SK-N-SH (cell line): ENCODE data around the gene ADAMTS3. TPM values are rescaled to one million over a fixed set of nuclear protein-coding genes. Genes with fewer than 3 reads are reported as not detected.

ENCODE experiments used
- CTCF ChIA-PET: fragments of 300-600, 350-600 bp; formaldehyde crosslinking; extraction: SDS; loops from one replicate; lab custom pipeline; 2021; lab: Yijun Ruan, JAX
- POLR2A ChIA-PET: fragments of 350-600 bp; sonication (Branson Sonifier 250); formaldehyde crosslinking; extraction: SDS; loops from one replicate; lab custom pipeline; 2020; ENCODE audit warnings: antibody characterized with exemption, inconsistent platforms; lab: Yijun Ruan, JAX
- DNase-seq: peaks from one replicate; pipeline ENCODE4 v3.0.0; 2012
- H2AFZ ChIP-seq: fragments of 200-600 bp; sonication (generic); 2 replicates; pipeline ENCODE4 v1.8.1; 2016; ENCODE audit warnings: antibody characterized with exemption, mild to moderate bottlenecking, low read depth
- H3F3A ChIP-seq: fragments of 200-600 bp; sonication (generic); replicated peaks from 2 replicates; pipeline ENCODE3; 2016; ENCODE audit warnings: antibody characterized with exemption, mild to moderate bottlenecking; ENCODE audit not compliant: insufficient read depth
- H3K27ac ChIP-seq, 2 experiments: fragments of 200-500 bp in 1 of 2; fragments of 200-600 bp in 1 of 2; sonication (Bioruptor generic) in 1 of 2; sonication (generic), shearing (Covaris generic) in 1 of 2; 2 replicates each; pipeline versions ENCODE4 v1.5.1 to v1.6.1; 2014 to 2016; ENCODE audit warnings: low read depth in 2 of 2, inconsistent platforms in 1 of 2, low read length in 1 of 2, mild to moderate bottlenecking in 1 of 2, mixed read lengths in 1 of 2
- H3K27me3 ChIP-seq: fragments of 200-600 bp; sonication (generic), shearing (Covaris generic); 2 replicates; pipeline ENCODE4 v1.6.1; 2016; ENCODE audit warnings: mixed run types; ENCODE audit not compliant: insufficient read depth
- H3K36me3 ChIP-seq, 2 experiments: fragments of 200-500 bp in 1 of 2; fragments of 200-600 bp in 1 of 2; sonication (Bioruptor generic) in 1 of 2; sonication (generic) in 1 of 2; replicated peaks in 1 of 2; 2 replicates each; pipeline versions ENCODE3 to v1.5.1; 2014 to 2016; ENCODE audit warnings: low read length in 1 of 2, mild to moderate bottlenecking in 1 of 2; ENCODE audit not compliant: insufficient read depth in 2 of 2, control insufficient read depth in 1 of 2
- H3K4me1 ChIP-seq, 2 experiments: fragments of 200-500 bp in 1 of 2; fragments of 200-600 bp in 1 of 2; sonication (Bioruptor generic) in 1 of 2; sonication (generic), shearing (Covaris generic) in 1 of 2; 2 replicates each; pipeline versions ENCODE4 v1.5.1 to v1.6.1; 2014 to 2016; ENCODE audit warnings: low read depth in 1 of 2, low read length in 1 of 2, mixed run types in 1 of 2; ENCODE audit not compliant: insufficient read depth in 2 of 2, control insufficient read depth in 1 of 2
- H3K4me2 ChIP-seq: fragments of 200-600 bp; sonication (generic), shearing (Covaris generic); 2 replicates; pipeline ENCODE4 v1.6.1; 2017; ENCODE audit warnings: mixed run types
- H3K4me3 ChIP-seq, 2 experiments: fragments of 200-500 bp in 1 of 2; fragments of 200-600 bp in 1 of 2; sonication (Bioruptor generic) in 1 of 2; sonication (generic), shearing (Covaris generic) in 1 of 2; 2 replicates each; pipeline versions ENCODE4 v1.5.1 to v1.8.1; 2014 to 2016; ENCODE audit warnings: low read depth in 2 of 2, inconsistent platforms in 1 of 2, low read length in 1 of 2, mild to moderate bottlenecking in 1 of 2, mixed read lengths in 1 of 2, moderate library complexity in 1 of 2
- H3K79me2 ChIP-seq: fragments of 200-600 bp; sonication (generic); 2 replicates; pipeline ENCODE4 v1.8.1; 2017; ENCODE audit warnings: mild to moderate bottlenecking; ENCODE audit not compliant: insufficient read depth
- H3K9ac ChIP-seq: fragments of 200-600 bp; sonication (generic); 2 replicates; pipeline ENCODE4 v1.6.1; 2017; ENCODE audit warnings: mixed run types
- H3K9me2 ChIP-seq: fragments of 200-600 bp; sonication (generic); 2 replicates; pipeline ENCODE4 v1.6.1; 2017; ENCODE audit warnings: mixed run types
- H3K9me3 ChIP-seq: fragments of 200-600 bp; sonication (generic); 2 replicates; pipeline ENCODE4 v1.6.1; 2017; ENCODE audit warnings: mixed run types, mild to moderate bottlenecking, moderate library complexity
- H4K20me1 ChIP-seq: fragments of 200-600 bp; sonication (generic); 2 replicates; pipeline ENCODE4 v1.6.1; 2017; ENCODE audit warnings: mild to moderate bottlenecking, mixed run types; ENCODE audit not compliant: insufficient read depth
- EP300 ChIP-seq, 2 experiments: IDR thresholded peaks; 2 replicates each; pipeline versions ENCODE4 v1.4.0 to v1.6.1; 2012; ENCODE audit warnings: borderline replicate concordance in 1 of 2, low read depth in 1 of 2, low read length in 1 of 2
- FOXM1 ChIP-seq: IDR thresholded peaks from 2 replicates; pipeline ENCODE4 v1.4.0; 2012; ENCODE audit warnings: low read depth, mild to moderate bottlenecking
- GABPA ChIP-seq: IDR thresholded peaks from 2 replicates; pipeline ENCODE4 v1.4.0; 2012; ENCODE audit warnings: low read depth, mild to moderate bottlenecking
- GATA2 ChIP-seq: sonication (generic); formaldehyde crosslinking; IDR thresholded peaks from 2 replicates; pipeline ENCODE4 v1.5.0; 2020; ENCODE audit warnings: mild to moderate bottlenecking, missing genetic modification reagents
- MXI1 ChIP-seq: IDR thresholded peaks from 2 replicates; pipeline ENCODE4 v1.6.1; 2012; ENCODE audit warnings: mild to moderate bottlenecking, low read depth, low read length, improper control_type of control experiment
- POLR2AphosphoS5 ChIP-seq: IDR thresholded peaks from 2 replicates; pipeline ENCODE4 v1.6.1; 2012; ENCODE audit warnings: low read depth, low read length
- RXRA ChIP-seq: IDR thresholded peaks from 2 replicates; pipeline ENCODE4 v1.4.0; 2012; ENCODE audit warnings: low read depth, mild to moderate bottlenecking, borderline replicate concordance
- SMC3 ChIP-seq: IDR thresholded peaks from 2 replicates; pipeline ENCODE4 v1.6.1; 2012; ENCODE audit warnings: low read depth, low read length, improper control_type of control experiment
- TAF1 ChIP-seq: IDR thresholded peaks from 2 replicates; pipeline ENCODE4 v1.6.1; 2012; ENCODE audit warnings: low read depth, mild to moderate bottlenecking, low read length, moderate library complexity, borderline replicate concordance
- TEAD4 ChIP-seq: IDR thresholded peaks from 2 replicates; pipeline ENCODE4 v1.4.0; 2012; ENCODE audit warnings: mild to moderate bottlenecking, borderline replicate concordance; ENCODE audit not compliant: insufficient read depth
- WGBS: methylation state at CpG from one replicate; pipeline ENCODE4 v1.1.6; 2017; ENCODE audit warnings: low lambda C conversion rate; 5-methylcytosine and 5-hydroxymethylcytosine counted together
- polyA plus RNA-seq, 3 experiments: library from polyadenylated mRNA; depleted of rRNA; stranded (reverse); fragments of >200 nt; gene quantifications; 2 replicates each; pipeline ENCODE4 v1.2.3, GENCODE V29; 2012
- TF ChIP-seq, protein P1 (sequence below): fragments of 150-350 bp; IDR thresholded peaks from 2 replicates; pipeline ENCODE4 v1.6.1; 2016; ENCODE audit warnings: mild to moderate bottlenecking, low read depth, low read length
- TF ChIP-seq, protein P2 (sequence below): IDR thresholded peaks from 2 replicates; pipeline ENCODE4 v1.4.0; 2012; ENCODE audit warnings: low read depth, borderline replicate concordance

Gene ADAMTS3
- polyA plus RNA-seq, 1 of the 3 experiments (the other 2 are of a cell fraction): 0.99 TPM

DNA sequence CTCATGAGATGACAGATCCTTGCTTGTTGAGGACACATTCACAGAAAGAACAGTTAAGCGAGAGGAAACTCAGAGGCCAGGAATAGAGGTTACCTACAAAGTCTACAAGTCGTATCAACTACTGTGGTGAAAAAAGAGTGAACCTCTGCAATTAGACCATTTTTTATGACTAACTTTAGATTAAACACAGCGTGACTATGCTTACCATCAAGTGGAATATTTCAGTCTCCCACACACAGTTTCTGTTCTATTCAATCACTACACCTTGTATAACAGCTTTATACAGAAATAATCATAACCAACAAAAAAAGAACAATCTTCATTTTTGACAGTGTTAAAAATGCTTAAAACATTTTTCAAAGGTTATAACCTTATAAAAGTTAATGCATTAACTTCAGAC, 46.6 kb downstream of the ADAMTS3 start:
- Histone ChIP-seq H3K9me2 (no peaks in the 10 kb centered on the region), H3K79me2 (no peaks in the 10 kb centered on the region), H3K4me3 (no peak overlapping the region), H3K4me1 (peaks cover 0 to 7% of the 10 kb centered on the region in 2 experiments; a peak in 1 of 4 replicates), H3K9me3 (no peaks in the 10 kb centered on the region), H4K20me1 (no peaks in the 10 kb centered on the region), H3K9ac (no peak overlapping the region), H3F3A (no peaks in the 10 kb centered on the region), H2AFZ (no peak overlapping the region), H3K27me3 (no peaks in the 10 kb centered on the region), H3K27ac (no peak overlapping the region), H3K36me3 (no peaks in the 10 kb centered on the region), H3K4me2 (no peak overlapping the region)
- TF ChIP-seq TEAD4 (no peak), POLR2AphosphoS5 (no peak), GATA2 (CRISPR knock-in tag) (no peak), RXRA (no peak), MXI1 (no peak)
- TF ChIP-seq, protein P1, sequence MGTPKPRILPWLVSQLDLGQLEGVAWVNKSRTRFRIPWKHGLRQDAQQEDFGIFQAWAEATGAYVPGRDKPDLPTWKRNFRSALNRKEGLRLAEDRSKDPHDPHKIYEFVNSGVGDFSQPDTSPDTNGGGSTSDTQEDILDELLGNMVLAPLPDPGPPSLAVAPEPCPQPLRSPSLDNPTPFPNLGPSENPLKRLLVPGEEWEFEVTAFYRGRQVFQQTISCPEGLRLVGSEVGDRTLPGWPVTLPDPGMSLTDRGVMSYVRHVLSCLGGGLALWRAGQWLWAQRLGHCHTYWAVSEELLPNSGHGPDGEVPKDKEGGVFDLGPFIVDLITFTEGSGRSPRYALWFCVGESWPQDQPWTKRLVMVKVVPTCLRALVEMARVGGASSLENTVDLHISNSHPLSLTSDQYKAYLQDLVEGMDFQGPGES: no peak
- TF ChIP-seq, protein P2, sequence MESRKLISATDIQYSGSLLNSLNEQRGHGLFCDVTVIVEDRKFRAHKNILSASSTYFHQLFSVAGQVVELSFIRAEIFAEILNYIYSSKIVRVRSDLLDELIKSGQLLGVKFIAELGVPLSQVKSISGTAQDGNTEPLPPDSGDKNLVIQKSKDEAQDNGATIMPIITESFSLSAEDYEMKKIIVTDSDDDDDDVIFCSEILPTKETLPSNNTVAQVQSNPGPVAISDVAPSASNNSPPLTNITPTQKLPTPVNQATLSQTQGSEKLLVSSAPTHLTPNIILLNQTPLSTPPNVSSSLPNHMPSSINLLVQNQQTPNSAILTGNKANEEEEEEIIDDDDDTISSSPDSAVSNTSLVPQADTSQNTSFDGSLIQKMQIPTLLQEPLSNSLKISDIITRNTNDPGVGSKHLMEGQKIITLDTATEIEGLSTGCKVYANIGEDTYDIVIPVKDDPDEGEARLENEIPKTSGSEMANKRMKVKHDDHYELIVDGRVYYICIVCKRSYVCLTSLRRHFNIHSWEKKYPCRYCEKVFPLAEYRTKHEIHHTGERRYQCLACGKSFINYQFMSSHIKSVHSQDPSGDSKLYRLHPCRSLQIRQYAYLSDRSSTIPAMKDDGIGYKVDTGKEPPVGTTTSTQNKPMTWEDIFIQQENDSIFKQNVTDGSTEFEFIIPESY: no peak
- POLR2A ChIA-PET: no interaction called here
- 79% methylated on average over 3 of the region's 3 CpGs for WGBS
- no peak for DNase-seq
- CTCF ChIA-PET: no interaction called here

DNA sequence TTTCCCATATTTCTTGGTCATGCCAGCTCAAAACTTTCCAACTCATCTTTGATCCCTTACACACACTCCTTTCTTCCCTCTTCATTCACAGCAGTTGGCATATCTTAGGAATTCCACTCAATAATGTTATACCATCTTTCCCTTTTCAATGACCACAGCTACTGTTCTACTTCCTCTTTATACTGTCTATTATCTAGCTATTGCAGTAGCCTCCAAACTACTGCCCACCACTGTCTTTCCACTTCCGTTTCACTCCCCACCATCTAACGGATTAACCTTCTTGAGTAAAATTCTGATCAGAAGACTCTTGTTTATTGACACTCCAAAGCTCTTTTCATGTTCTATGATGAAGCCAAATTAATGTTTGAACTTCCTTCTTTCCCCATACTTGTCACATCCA, 55.8 kb downstream of the ADAMTS3 start:
- no peak overlapping the region for H3K9ac ChIP-seq
- no peaks in the 10 kb centered on the region for H4K20me1 ChIP-seq
- no peaks in the 10 kb centered on the region for H3K79me2 ChIP-seq
- H3K27ac ChIP-seq: no peak overlapping the region
- no peaks in the 10 kb centered on the region for H3K9me3 ChIP-seq
- H3K9me2 ChIP-seq: no peaks in the 10 kb centered on the region
- 71% methylated on average over 2 of the region's 2 CpGs for WGBS
- no peaks in the 10 kb centered on the region for H3K36me3 ChIP-seq
- no peaks in the 10 kb centered on the region for H3F3A ChIP-seq
- H3K4me3 ChIP-seq: no peak overlapping the region
- H3K4me1 ChIP-seq: no peaks in the 10 kb centered on the region
- TF ChIP-seq GABPA: no peak
- TF ChIP-seq TAF1: no peak
- TF ChIP-seq TEAD4: no peak
- TF ChIP-seq SMC3: no peak
- TF ChIP-seq FOXM1: no peak
- TF ChIP-seq, protein P2: no peak
- no peak for TF ChIP-seq EP300 (IDR thresholded peaks at IDR 0.05; ENCODE audit: borderline replicate concordance in 1 of 2, low read depth in 1 of 2, low read length in 1 of 2)
- DNase-seq: no peak
- no peak overlapping the region for H2AFZ ChIP-seq
- H3K4me2 ChIP-seq: no peak overlapping the region
- CTCF ChIA-PET: interaction anchor here (0.7 to 1.0 kb wide), 2 partner anchors 140 to 292 kb away, joined by 3 read pairs; no protein-coding TSS in a partner anchor
- H3K27me3 ChIP-seq: no peaks in the 10 kb centered on the region
- POLR2A ChIA-PET: no interaction called here
